Measurements from ENCODE around the gene THBS1. TPM values are rescaled to one million over a fixed set of nuclear protein-coding genes. Genes with fewer than 3 reads are reported as not detected.

The THBS1 gene
- polyA plus RNA-seq, 1 donor from 2014 or later: 1.4 TPM

GRCh38 chr15:39598186-39598850, 17.4 kb downstream of the THBS1 start:
- H3K4me1 Mint-ChIP-seq: peaks cover 0 to 1% (median 0%) of the 10 kb centered on the region in 3 donors
- no peak overlapping the region for H3K4me3 Mint-ChIP-seq
- no peaks in the 10 kb centered on the region for H3K27me3 Mint-ChIP-seq
- H3K9me3 Mint-ChIP-seq: no peaks in the 10 kb centered on the region
- H3K27ac Mint-ChIP-seq: no peak overlapping the region
- no peaks in the 10 kb centered on the region for H3K36me3 Mint-ChIP-seq

- no peaks in the 10 kb centered on the region for H3K27me3 Mint-ChIP-seq
- H3K27ac Mint-ChIP-seq: no peak overlapping the region
- no peaks in the 10 kb centered on the region for H3K36me3 Mint-ChIP-seq
- H3K4me3 Mint-ChIP-seq: no peak overlapping the region
- H3K9me3 Mint-ChIP-seq: no peaks in the 10 kb centered on the region
- H3K4me1 Mint-ChIP-seq: no peaks in the 10 kb centered on the region
These were observed 18.3 kb downstream of the THBS1 start for GRCh38 chr15:39598958-39599845.

- Mint-ChIP-seq H3K9me3 (no peaks in the 10 kb centered on the region), H3K27ac (no peak overlapping the region), H3K27me3 (no peaks in the 10 kb centered on the region), H3K4me1 (no peaks in the 10 kb centered on the region), H3K4me3 (no peak overlapping the region), H3K36me3 (no peaks in the 10 kb centered on the region)
These were observed 19.0 kb downstream of the THBS1 start for GRCh38 chr15:39599871-39600270.

- H3K4me1 Mint-ChIP-seq: no peaks in the 10 kb centered on the region
- no peaks in the 10 kb centered on the region for H3K9me3 Mint-ChIP-seq
These were observed 21.3 kb downstream of the THBS1 start for GRCh38 chr15:39602143-39602542.

GRCh38 chr15:39605146-39605545, 24.3 kb downstream of the THBS1 start:
- Mint-ChIP-seq H3K4me1 (no peaks in the 10 kb centered on the region), H3K27ac (no peak overlapping the region), H3K27me3 (peaks cover 8% of the 10 kb centered on the region), H3K36me3 (no peaks in the 10 kb centered on the region), H3K4me3 (no peak overlapping the region), H3K9me3 (peaks cover 2 to 6% (median 5%) of the 10 kb centered on the region in 3 donors)

More at GRCh38 chr15:39602143-39602542, 21.3 kb downstream of the THBS1 start:
- peaks cover 4% of the 10 kb centered on the region for H3K27me3 Mint-ChIP-seq
- H3K27ac Mint-ChIP-seq: no peak overlapping the region
- no peak overlapping the region for H3K4me3 Mint-ChIP-seq
- H3K36me3 Mint-ChIP-seq: no peaks in the 10 kb centered on the region

GRCh38 chr15:39608185-39609139, 27.6 kb downstream of the THBS1 start:
- H3K4me1 Mint-ChIP-seq: no peaks in the 10 kb centered on the region
- peaks cover 8% of the 10 kb centered on the region for H3K27me3 Mint-ChIP-seq
- H3K27ac Mint-ChIP-seq: no peak overlapping the region
- H3K36me3 Mint-ChIP-seq: peaks cover 3% of the 10 kb centered on the region
- H3K4me3 Mint-ChIP-seq: peak overlapping the region in 1 of 4 donors; percentile 42
- peaks cover 2 to 21% (median 17%) of the 10 kb centered on the region in 3 donors for H3K9me3 Mint-ChIP-seq

GRCh38 chr15:39609166-39609916, 28.5 kb downstream of the THBS1 start:
- Mint-ChIP-seq H3K4me1 (no peaks in the 10 kb centered on the region), H3K36me3 (peaks cover 5% of the 10 kb centered on the region), H3K9me3 (peaks cover 6 to 22% (median 21%) of the 10 kb centered on the region in 3 donors), H3K27ac (no peak overlapping the region), H3K4me3 (no peak overlapping the region), H3K27me3 (peaks cover 8% of the 10 kb centered on the region)

GRCh38 chr15:39610665-39611064, 29.8 kb downstream of the THBS1 start:
- peaks cover 5% of the 10 kb centered on the region for H3K36me3 Mint-ChIP-seq
- H3K27ac Mint-ChIP-seq: no peak overlapping the region
- H3K27me3 Mint-ChIP-seq: peaks cover 8% of the 10 kb centered on the region
- H3K9me3 Mint-ChIP-seq: peaks cover 6 to 22% (median 21%) of the 10 kb centered on the region in 3 donors
- H3K4me1 Mint-ChIP-seq: no peaks in the 10 kb centered on the region
- H3K4me3 Mint-ChIP-seq: no peak overlapping the region

- Mint-ChIP-seq H3K9me3 (peaks cover 4 to 20% (median 19%) of the 10 kb centered on the region in 3 donors), H3K4me3 (no peak overlapping the region), H3K27me3 (no peaks in the 10 kb centered on the region), H3K27ac (no peak overlapping the region), H3K4me1 (no peaks in the 10 kb centered on the region), H3K36me3 (peaks cover 5% of the 10 kb centered on the region)
These were observed 32.4 kb downstream of the THBS1 start for GRCh38 chr15:39613271-39613670.

GRCh38 chr15:39613861-39614260, 33.0 kb downstream of the THBS1 start:
- Mint-ChIP-seq H3K27ac (no peak overlapping the region), H3K36me3 (peaks cover 5% of the 10 kb centered on the region), H3K4me3 (no peak overlapping the region), H3K27me3 (no peaks in the 10 kb centered on the region), H3K9me3 (peaks cover 3 to 19% (median 16%) of the 10 kb centered on the region in 3 donors), H3K4me1 (no peaks in the 10 kb centered on the region)

GRCh38 chr15:39616731-39617455, 36.0 kb downstream of the THBS1 start:
- no peaks in the 10 kb centered on the region for H3K4me1 Mint-ChIP-seq
- H3K27ac Mint-ChIP-seq: no peak overlapping the region
- H3K27me3 Mint-ChIP-seq: no peaks in the 10 kb centered on the region
- H3K4me3 Mint-ChIP-seq: no peak overlapping the region
- peaks cover 4% of the 10 kb centered on the region for H3K36me3 Mint-ChIP-seq
- H3K9me3 Mint-ChIP-seq: peaks cover 3 to 5% (median 5%) of the 10 kb centered on the region in 3 donors

- no peaks in the 10 kb centered on the region for H3K27me3 Mint-ChIP-seq
- no peak overlapping the region for H3K27ac Mint-ChIP-seq
- peaks cover 2% of the 10 kb centered on the region for H3K36me3 Mint-ChIP-seq
- H3K4me3 Mint-ChIP-seq: no peak overlapping the region
- H3K4me1 Mint-ChIP-seq: peaks cover 0 to 2% (median under 1%) of the 10 kb centered on the region in 3 donors
- H3K9me3 Mint-ChIP-seq: peaks cover 0 to 5% (median 3%) of the 10 kb centered on the region in 3 donors
These were observed 37.4 kb downstream of the THBS1 start for GRCh38 chr15:39618063-39618823.

- H3K4me3 Mint-ChIP-seq: no peak overlapping the region
- no peaks in the 10 kb centered on the region for H3K9me3 Mint-ChIP-seq
These were observed 40.3 kb downstream of the THBS1 start for GRCh38 chr15:39621210-39621609.

More at GRCh38 chr15:39621210-39621609, 40.3 kb downstream of the THBS1 start:
- peaks cover 5 to 17% (median 8%) of the 10 kb centered on the region in 3 donors for H3K4me1 Mint-ChIP-seq
- H3K36me3 Mint-ChIP-seq: no peaks in the 10 kb centered on the region
- no peak overlapping the region for H3K27ac Mint-ChIP-seq
- H3K27me3 Mint-ChIP-seq: peaks cover 1% of the 10 kb centered on the region
